Chondrocyte (in vitro differentiated cells): ENCODE measurements around the gene GPATCH2L. TPM values are rescaled to one million over a fixed set of nuclear protein-coding genes. Genes with fewer than 3 reads are reported as not detected.

ENCODE experiments used
- DNase-seq: peaks from one replicate; pipeline ENCODE4 v3.0.0; 2021; ENCODE audit warnings: mixed read lengths, low spot score
- H3K27ac Mint-ChIP-seq: one replicate; pipeline ENCODE4 v1.8.0; 2021; ENCODE audit warnings: mild to moderate bottlenecking, moderate library complexity, mixed read lengths; ENCODE audit not compliant: unreplicated experiment
- H3K27me3 Mint-ChIP-seq: 2 replicates; pipeline ENCODE4 v1.8.0; 2021; ENCODE audit warnings: low read depth, mixed read lengths
- H3K36me3 Mint-ChIP-seq: 2 replicates; pipeline ENCODE4 v1.8.0; 2021; ENCODE audit warnings: low read depth, mixed read lengths
- H3K4me1 Mint-ChIP-seq: 2 replicates; pipeline ENCODE4 v1.8.0; 2021; ENCODE audit warnings: low read depth, mild to moderate bottlenecking, mixed read lengths
- H3K4me3 Mint-ChIP-seq: one replicate; pipeline ENCODE4 v1.8.0; 2021; ENCODE audit warnings: mild to moderate bottlenecking, moderate library complexity, mixed read lengths; ENCODE audit not compliant: unreplicated experiment
- H3K9me3 Mint-ChIP-seq: 2 replicates; pipeline ENCODE4 v1.8.0; 2021; ENCODE audit warnings: low read depth, mixed read lengths
- total RNA-seq: library from RNA; stranded (reverse); gene quantifications from 3 replicates; pipeline ENCODE4 v1.2.1, GENCODE V29; 2021
- TF ChIP-seq, protein P1 (sequence below): fragments of 200-600 bp; sonication (generic); IDR thresholded peaks from 2 replicates; pipeline ENCODE4 v1.5.0; 2021; ENCODE audit warnings: antibody characterized with exemption, mild to moderate bottlenecking, moderate library complexity

GPATCH2L gene
- total RNA-seq, 1 donor from 2014 or later: 51.3 TPM

DNA sequence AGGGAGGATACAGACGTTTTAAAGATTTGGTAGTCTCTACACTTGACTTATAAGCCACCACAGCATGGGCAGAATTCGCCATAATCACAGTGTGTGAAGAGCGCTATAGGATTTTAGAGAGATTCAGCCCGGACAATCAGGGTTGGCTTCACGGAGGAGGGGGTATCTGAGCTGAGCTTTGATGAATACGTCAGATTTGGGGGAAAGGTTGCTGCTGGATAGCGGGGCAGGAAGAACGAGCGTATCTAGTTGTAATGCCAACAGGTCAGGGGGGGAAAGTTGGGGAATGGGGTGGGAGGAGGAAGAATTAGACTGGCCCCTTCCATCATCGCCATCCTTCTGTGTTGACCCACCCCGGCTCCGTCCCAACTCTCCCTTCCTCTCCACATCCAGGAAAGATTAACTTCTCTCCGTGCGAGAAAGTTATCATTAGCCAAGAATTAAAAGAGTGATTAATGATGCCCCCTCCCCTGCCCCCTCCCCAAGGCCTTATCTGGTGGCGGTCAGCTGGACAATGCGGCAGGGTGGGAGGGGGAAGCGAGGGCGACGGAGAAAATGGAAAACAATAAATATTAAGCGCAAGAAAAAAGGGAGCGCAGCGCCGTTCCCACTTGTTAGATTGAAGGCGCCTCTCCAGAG lies 13.5 kb upstream of the GPATCH2L start:
- DNase-seq: no peak
- Mint-ChIP-seq H3K27ac (no peak overlapping the region), H3K4me1 (peaks cover 11% of the 10 kb centered on the region), H3K27me3 (peaks cover 64% of the 10 kb centered on the region), H3K4me3 (peak overlapping the region; percentile 63), H3K36me3 (peaks cover 4% of the 10 kb centered on the region), H3K9me3 (peaks cover 7% of the 10 kb centered on the region)
- TF ChIP-seq, protein P1, sequence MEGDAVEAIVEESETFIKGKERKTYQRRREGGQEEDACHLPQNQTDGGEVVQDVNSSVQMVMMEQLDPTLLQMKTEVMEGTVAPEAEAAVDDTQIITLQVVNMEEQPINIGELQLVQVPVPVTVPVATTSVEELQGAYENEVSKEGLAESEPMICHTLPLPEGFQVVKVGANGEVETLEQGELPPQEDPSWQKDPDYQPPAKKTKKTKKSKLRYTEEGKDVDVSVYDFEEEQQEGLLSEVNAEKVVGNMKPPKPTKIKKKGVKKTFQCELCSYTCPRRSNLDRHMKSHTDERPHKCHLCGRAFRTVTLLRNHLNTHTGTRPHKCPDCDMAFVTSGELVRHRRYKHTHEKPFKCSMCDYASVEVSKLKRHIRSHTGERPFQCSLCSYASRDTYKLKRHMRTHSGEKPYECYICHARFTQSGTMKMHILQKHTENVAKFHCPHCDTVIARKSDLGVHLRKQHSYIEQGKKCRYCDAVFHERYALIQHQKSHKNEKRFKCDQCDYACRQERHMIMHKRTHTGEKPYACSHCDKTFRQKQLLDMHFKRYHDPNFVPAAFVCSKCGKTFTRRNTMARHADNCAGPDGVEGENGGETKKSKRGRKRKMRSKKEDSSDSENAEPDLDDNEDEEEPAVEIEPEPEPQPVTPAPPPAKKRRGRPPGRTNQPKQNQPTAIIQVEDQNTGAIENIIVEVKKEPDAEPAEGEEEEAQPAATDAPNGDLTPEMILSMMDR: no peak

- DNase-seq: no peak
- TF ChIP-seq, protein P1: no peak
- peak overlapping the region; percentile 63 for H3K4me3 Mint-ChIP-seq
These were observed 12.7 kb upstream of the GPATCH2L start for GRCh38 chr14:76138758-76139723.

DNA sequence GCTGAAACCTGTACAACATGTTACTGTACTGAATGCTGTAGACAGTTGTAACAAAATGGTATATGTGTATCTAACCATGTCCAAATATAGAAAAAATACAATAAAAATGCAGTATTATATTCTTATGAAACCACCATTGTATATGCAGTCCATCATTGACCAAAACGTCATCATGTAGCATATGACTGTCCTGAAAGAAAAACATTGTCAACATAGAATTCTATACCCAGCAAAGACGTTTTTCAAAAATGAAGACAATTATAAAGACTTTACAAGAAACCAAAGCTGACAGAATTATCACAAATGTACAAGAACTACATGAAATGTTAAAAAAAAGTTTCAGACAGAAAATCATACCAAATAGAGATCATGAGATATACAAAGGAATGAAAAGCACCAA lies 8.1 kb upstream of the GPATCH2L start:
- Mint-ChIP-seq H3K9me3 (peaks cover 16% of the 10 kb centered on the region), H3K27me3 (peaks cover 40% of the 10 kb centered on the region), H3K27ac (no peak overlapping the region), H3K4me3 (no peak overlapping the region), H3K4me1 (peaks cover 4% of the 10 kb centered on the region), H3K36me3 (peaks cover 11% of the 10 kb centered on the region)
- DNase-seq: no peak
- TF ChIP-seq, protein P1: no peak

More at GRCh38 chr14:76138758-76139723, 12.7 kb upstream of the GPATCH2L start:
- H3K36me3 Mint-ChIP-seq: peaks cover 6% of the 10 kb centered on the region
- H3K27me3 Mint-ChIP-seq: peaks cover 61% of the 10 kb centered on the region
- peaks cover 12% of the 10 kb centered on the region for H3K9me3 Mint-ChIP-seq
- no peak overlapping the region for H3K27ac Mint-ChIP-seq
- peaks cover 11% of the 10 kb centered on the region for H3K4me1 Mint-ChIP-seq

DNA sequence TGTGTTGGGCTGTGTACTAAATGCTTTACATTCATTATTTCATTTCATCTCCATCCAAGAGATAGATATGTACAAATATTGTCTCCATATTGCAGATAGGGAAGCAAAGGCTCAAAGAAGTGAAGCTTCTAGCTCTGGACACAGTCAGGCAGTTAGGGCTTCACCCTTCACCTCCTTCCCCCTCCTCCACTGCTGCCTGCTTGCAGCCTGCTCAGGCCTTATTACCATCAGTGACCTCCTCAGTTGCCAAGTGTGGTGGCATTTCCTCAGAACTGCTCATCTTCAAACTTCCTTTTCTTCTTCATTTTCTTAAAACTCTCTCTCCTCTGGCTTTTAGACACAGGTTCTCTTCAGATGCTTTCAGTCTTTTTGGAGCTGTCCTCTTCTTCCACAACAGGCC lies 4.7 kb upstream of the GPATCH2L start:
- H3K9me3 Mint-ChIP-seq: peaks cover 15% of the 10 kb centered on the region
- H3K4me1 Mint-ChIP-seq: peaks cover 6% of the 10 kb centered on the region
- peaks cover 8% of the 10 kb centered on the region for H3K36me3 Mint-ChIP-seq
- TF ChIP-seq, protein P1: no peak
- H3K4me3 Mint-ChIP-seq: no peak overlapping the region
- no peak overlapping the region for H3K27ac Mint-ChIP-seq
- H3K27me3 Mint-ChIP-seq: peaks cover 27% of the 10 kb centered on the region
- DNase-seq: no peak

DNA sequence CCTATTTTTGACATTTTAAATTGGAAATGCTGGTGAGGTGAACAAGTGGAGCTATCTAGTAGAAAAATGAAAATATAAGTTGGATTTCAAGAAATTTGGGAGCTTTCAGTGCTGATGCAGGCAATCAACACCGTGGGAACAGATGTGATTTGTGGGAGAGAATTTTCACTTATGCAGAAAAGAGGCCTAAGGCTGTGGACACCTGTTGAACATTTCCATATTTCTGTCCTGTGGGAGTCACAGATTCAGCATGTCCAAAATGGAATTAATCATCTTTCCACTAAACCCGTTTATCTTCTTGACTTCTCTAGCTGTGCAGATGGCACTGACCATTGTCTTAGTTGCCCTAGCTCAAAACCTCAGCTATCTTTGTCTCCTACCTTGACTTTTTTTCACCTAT lies 2.5 kb upstream of the GPATCH2L start:
- Mint-ChIP-seq H3K9me3 (peaks cover 6% of the 10 kb centered on the region), H3K4me3 (no peak overlapping the region), H3K4me1 (peaks cover 24% of the 10 kb centered on the region), H3K36me3 (peaks cover 6% of the 10 kb centered on the region), H3K27me3 (peaks cover 22% of the 10 kb centered on the region), H3K27ac (no peak overlapping the region)
- TF ChIP-seq, protein P1: no peak
- no peak for DNase-seq
